ENCODE measurements around the gene FAHD2A. TPM values are rescaled to one million over a fixed set of nuclear protein-coding genes. Genes with fewer than 3 reads are reported as not detected.
"Not testable (repeated sequence)": the region's sequence is repeated elsewhere in the genome, so short reads cannot be mapped to it uniquely, and the experiment has no call there.

Gene FAHD2A
- total RNA-seq, 2 donors from 2014 or later, result 14.1 to 18.3 TPM

DNA sequence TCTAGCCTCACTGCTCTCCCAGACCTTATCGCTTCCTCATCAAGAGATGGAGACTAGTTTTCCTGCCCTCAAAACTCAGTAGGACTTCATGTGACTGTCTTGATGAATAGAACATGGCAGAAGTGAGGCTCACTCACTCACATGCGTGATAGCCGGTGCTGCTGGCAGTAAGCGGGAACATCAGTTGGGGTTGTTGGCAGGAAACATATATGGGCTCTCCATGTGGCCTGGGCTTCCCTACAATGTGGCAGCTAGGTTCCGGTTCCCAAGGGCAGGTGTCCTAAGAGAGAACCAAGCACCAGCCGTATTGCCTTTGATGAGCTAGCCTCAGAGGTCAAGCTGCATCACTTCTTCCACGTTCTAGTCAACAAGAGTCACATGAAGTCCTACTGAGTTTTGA lies 15.2 kb upstream of the FAHD2A start:
- peak; percentile 47 for DNase-seq (ENCODE audit: low spot score)
- intact Hi-C loops (cut with DNase I), result no loop called here

DNA sequence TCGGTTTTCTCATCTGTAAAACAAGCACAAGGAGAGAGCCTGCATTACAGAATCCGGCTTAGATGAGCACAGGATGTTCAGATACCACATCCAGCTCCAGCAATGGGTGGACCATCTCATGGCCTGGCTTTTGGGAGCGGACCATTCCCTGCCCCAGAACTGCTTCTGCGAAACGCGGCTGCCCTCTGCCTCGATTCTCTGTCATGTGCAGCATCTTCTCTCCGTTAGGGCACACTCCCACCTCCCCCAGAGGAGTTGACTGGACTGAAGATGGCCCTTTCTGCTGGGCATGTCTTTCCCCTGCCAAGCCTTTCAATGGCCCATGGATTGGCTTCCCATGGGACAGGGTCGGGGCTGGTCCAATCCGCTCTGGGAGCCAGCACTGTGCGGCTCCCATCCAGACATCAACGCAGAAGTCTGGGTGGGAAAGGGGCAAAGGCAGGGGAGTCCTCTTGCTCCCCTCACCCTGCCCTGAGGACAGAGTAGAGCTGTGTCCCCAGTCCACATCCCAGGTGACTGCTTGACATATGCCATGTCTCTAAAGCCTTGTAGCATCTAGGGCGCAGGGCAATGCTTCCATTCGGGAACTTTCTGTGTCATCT lies 14.3 kb upstream of the FAHD2A start:
- intact Hi-C loops (cut with DNase I), result no loop called here
- DNase-seq (ENCODE audit: low spot score), result peak; percentile 44

DNA sequence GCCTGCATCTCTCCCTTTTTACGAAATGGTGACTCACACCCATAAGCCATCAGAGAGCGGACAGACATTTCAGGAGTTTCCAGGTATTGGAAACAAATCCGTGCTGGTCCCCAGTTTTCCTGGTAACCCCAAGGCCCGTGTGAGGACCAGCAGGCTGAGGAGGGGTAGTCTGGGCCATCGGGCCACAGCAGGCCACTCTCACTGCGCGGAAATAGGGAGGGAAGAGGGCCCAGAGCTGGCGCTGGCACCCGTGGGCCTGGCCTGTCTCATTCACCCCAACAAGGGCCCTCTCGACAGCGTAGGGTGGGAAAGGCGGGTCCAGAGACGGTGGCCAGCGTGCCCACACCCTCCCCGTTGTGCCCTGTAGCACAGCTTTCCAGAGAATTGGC lies 13.7 kb upstream of the FAHD2A start:
- intact Hi-C loops (cut with DNase I), result no loop called here

DNA sequence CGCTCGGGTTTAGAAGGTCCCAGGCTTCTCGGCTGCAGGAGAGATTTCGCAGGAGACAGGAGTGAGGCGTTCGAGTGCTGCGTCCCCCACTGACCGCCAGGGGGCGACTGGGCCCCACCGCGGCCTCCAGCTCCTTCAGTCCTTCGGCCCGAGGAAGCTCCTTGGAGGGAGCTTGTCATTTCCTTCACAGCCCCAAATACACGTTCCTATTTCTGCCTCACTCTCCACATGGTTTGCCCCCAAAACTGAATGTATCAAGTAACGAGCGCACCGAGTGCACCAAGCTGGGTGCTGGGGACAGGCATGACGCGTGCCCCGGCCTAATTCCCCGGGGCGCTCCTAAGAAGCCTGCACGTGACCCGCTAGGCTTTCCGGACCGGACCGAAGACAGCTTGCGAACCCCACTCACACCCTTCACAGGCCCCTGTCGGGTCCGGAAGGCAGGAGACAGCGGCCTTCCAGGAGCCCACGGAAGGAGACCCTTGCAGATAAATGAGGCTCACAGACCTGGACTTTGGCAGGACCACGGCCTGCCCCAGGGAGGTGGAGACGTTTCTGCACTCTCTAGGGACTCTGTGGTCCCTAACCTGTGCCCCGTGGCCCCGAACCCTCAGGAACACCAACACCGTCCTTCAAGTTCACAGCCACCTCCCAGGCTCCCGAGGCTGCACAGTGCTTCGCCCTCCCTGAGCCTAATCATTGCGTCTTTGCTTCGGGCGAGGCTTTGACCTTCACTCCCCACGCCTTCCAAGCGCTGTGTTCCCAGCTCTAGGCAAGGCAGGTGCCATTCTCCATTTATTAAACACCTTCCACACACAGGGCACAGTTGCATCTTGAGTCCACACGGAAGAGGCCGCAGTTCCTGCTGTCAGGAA lies 13.0 kb upstream of the FAHD2A start:
- intact Hi-C loops (cut with DNase I), result no loop called here
- peak; percentile 87 for DNase-seq (ENCODE audit: low spot score)

More for the DNA sequence above, 13.7 kb upstream of the FAHD2A start:
- DNase-seq (ENCODE audit: low spot score), result no peak

DNA sequence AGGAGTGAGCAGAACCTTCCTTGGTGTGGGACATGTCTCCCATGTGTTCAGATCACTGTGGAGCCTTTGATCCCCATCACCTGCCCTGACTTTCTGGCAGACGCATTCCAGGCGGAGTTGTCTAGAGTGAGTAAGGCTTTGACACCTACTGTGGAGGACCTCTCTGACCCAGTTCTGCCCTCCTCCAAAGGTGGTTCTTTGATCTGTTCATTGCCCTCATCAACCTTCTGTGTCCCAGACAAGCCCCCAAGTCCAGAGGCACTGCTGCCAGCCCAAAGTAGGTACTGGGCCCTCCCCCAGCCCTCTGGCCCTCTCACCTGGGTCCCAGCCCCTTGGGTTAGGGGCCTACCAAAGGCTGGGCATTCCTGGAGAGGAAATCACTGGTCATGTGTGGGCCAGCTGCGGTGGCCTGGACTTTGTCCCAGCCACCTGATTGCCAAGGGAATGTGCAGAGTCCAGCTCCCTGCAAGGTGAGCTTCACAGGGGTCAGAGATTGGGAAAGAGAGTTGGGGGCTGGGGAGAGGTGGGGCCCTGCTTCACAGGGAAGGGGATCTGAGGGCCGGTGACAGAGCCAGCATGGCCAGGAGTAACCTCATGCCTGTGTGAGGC lies 12.1 kb upstream of the FAHD2A start:
- DNase-seq (ENCODE audit: low spot score), result no peak
- intact Hi-C loops (cut with DNase I), result no loop called here

DNA sequence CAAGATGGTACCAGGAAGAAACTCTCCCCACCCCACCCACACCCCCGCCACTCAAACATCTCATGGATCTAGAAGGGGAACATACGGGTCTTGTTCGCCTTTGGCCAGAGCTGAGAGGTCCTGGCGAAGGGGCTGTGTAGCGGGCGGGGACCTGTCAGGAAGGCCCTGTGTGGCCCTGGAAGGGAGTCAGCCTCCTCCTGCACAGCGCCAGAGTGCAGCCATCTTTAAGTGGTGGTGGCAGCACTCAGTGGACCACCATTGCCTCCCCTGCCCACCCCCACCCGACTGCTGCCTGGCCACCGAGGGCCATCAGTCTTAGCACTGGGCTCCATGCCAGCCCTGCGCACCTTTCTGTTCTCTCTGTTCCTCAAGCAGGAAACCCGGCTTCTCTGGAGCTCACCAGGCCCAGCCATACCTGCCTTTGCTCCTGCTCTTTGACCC lies 11.6 kb upstream of the FAHD2A start:
- intact Hi-C loops (cut with DNase I), result no loop called here
- peak; percentile 71 for DNase-seq (ENCODE audit: low spot score)

DNA sequence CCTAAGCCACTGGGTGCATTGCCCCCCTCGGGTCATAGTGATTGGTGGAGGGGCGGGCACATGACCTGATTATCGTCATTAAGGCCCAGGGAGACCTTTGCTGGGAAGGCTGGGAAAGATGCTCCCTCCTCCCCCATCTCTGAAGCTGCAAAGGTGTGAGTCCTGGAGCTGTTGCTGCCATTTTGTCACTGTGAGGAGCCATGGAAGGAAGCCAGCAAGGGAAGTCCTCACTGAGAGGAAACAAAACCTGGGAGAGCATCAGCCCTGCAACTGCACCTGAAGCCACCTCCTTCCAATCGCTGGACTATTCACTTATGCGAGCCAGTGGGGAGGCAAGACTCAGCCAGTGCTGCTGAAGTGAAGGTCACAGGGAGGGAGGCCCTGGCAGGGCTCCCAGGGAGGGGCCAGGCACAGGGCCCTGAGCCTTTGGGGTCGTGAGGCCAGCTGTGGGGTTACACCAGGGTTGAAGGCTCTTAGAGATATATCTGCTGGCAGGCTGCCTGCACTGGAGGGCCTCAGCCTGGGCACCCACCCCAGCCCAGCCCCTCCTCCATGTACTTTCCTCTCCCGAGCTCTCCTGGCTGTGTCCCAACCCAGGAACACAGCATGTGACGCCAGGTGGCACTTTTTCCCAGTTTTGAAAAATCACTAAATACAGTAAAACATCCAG lies 10.7 kb upstream of the FAHD2A start:
- DNase-seq (ENCODE audit: low spot score), result no peak
- intact Hi-C loops (cut with DNase I), result no loop called here

DNA sequence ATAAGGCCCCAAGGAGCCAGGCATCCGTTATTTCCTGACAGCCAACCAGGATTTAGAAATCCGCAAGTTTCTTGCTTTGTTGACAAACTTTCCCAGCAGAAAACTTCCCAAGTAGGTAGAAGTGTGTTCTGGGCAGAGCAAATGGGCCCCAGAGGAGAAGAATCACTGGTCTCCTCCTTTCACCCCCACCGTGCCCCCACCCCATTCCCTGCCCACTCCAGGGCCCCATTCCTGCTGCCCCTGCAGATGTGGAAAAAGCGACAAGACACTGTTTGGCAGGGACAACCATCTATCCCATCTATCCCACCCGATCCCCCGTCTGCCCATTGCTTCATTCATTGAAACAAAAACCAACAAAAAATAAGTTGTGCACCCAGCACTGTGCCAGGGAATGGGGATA lies 10.2 kb upstream of the FAHD2A start:
- DNase-seq (ENCODE audit: low spot score), result no peak
- intact Hi-C loops (cut with DNase I), result no loop called here

DNA sequence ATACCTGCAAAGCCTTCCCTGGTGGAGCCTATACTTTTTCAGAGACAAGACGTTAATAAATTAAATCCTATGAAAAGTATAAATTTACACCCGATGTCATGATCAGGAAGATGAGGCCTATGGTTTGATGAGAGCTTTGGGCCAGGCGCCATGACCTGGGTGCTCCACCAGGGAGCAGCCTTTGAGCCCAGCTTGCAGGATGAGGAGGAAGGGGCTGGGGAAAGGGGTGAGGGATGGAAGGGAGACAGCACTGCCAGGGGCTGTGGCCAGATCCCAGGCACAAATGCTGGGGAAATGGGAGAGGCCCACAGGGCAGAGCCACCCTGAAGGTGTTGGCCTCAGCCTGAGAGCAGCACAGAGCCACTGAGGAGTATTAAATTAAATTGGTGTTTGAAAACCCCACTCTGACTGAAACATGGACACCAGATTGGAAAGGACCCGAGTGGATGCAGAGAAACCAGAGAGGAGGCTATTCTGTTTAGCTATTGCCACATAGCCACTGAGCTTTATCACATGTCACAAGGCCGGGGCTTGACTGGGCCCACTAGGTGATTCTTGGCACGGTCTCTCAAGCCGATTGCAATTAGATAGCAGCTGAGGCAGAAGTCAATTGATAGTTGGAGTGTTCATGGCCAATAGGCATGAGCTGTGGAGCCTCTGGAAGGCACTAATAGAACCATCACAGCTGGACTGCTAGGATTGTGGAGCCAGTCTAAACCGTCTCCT lies 9.6 kb upstream of the FAHD2A start:
- DNase-seq (ENCODE audit: low spot score), result no peak
- intact Hi-C loops (cut with DNase I), result no loop called here

DNA sequence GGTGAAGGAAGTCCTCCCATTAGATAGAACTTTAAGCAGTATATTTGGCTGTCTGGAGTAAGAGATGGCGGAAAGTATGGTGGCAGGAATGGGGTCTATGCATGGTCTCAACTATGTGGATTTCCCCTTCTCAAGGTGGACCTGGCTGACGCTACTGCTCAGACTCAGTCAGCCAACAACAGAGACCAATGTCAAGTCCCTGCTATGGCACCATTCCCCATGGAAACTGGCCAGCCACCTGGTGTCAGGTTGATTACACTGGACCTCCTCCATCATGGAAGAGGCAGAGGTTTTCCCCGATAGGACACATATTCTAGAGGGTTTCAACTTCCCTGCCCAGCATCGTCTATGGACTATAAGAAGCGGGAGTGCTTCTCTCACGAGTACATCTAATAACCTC lies 8.6 kb upstream of the FAHD2A start:
- intact Hi-C loops (cut with DNase I), result no loop called here

DNA sequence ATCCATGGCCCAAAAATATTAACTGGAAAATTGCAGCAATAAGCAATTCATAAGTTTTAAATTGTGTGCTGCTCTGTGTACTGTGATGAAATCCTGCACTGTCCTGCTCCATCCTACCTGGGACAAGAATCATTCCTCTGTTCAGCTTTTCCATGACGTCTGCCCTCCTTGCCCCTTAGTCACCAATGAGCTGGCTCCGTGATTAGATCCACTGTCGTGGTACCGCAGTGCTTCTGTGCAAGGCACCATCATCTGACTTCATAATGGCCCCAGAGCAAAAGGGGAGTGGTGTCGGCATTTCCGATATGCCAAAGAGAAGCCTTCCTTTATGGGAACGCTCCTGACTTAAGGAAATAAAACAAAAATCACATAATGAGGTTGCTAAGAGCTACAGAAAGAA lies 3.4 kb upstream of the FAHD2A start:
- intact Hi-C loops (cut with DNase I), result no loop called here
- DNase-seq (ENCODE audit: low spot score), result no peak

More for the DNA sequence above, 8.6 kb upstream of the FAHD2A start:
- DNase-seq (ENCODE audit: low spot score), result no peak

DNA sequence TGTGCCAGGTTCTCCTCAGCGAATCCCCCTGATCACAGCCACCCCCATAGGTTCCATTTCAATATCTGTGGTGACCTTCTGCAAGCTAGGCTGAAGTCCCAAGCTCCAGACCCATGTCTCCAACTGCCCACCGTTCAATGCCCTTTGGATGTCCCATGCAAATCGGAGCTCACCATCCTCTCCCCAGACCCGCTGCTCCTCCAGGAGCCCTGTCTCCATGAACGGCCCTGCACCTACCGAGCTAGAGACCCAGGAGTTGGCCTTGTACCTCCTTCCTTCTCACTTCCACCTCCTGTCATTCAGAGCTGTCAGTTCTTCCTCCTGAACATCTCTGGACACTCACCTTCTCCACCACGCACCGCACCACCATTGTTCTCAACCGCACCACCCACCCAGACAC lies 1.0 kb upstream of the FAHD2A start:
- intact Hi-C loops (cut with DNase I), result loop anchor here in 1 of 2 donors (5.0 kb wide), 1 partner anchor 321 kb away; no protein-coding TSS in a partner anchor
- DNase-seq (ENCODE audit: low spot score), result no peak

DNA sequence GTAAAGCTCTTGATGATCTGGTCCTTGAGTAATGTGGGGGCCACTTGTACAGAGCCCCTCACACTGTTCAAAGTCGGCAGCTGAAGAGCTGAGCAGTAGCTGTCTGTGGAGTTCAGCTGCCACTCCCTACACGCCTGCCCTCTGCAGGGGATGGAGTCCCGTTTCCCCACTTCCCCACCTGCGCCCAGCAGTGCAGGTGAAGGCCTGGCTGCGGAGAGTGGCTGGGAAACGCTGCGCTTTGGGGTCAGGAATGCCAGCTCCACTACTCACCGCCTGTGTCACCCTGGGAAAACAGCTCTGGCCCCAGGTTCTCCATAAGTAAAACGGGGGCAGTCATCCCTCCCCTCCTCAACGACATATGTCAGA lies 521 bp upstream of the FAHD2A start:
- intact Hi-C loops (cut with DNase I), result loop anchor here in 1 of 2 donors (5.0 kb wide), 1 partner anchor 320 kb away; no protein-coding TSS in a partner anchor
- DNase-seq (ENCODE audit: low spot score), result not testable (repeated sequence)

DNA sequence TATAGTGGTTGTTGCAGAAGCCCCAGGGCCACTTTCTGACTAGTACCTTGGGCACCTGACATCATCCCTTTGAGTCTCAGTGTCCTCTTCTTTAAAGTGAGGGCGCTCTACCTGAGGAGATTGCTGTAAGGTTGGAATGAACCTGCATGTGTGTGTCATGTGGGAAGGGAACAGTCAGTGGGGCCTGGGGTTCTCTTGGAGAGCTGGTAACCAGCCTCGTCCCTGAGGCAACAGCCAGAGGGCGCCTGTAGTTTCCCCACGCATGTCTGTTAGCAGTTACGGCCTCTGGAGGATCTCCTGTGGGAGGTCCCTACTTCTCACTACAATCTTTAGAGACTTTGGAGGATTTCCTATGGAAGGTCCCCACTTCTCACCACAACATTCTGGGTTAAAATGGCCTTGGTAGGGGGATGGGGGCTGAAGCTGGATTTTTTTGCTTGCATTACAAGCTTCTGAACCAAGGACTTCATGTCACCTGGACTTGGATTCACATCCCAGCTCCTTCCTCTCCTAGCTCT lies 755 bp downstream of the FAHD2A start:
- not testable (repeated sequence) for DNase-seq (ENCODE audit: low spot score)
- intact Hi-C loops (cut with DNase I), result loop anchor here in 1 of 2 donors (5.0 kb wide), 1 partner anchor 319 kb away; no protein-coding TSS in a partner anchor

DNA sequence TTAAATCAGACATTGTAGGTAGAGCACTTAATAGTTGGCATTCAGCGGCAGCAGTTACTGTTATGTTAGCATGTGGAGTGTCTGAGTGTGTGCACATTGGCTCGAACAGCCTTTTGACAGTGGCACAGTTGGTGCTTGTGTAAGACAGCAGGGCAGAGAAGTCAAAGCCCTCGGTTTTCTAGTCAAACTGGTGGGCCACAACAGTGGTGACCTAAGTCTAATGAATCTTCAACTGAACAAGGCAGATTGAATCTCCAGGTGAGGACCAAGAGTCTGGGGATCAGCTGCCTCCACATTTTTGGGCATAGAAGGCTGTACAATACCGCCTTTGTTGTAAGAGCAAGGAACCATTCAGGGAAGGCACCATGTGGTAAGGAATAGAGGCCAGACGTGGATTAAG lies 1.3 kb downstream of the FAHD2A start:
- DNase-seq (ENCODE audit: low spot score), result not testable (repeated sequence)
- intact Hi-C loops (cut with DNase I), result loop anchor here in 1 of 2 donors (5.0 kb wide), 1 partner anchor 318 kb away; no protein-coding TSS in a partner anchor

DNA sequence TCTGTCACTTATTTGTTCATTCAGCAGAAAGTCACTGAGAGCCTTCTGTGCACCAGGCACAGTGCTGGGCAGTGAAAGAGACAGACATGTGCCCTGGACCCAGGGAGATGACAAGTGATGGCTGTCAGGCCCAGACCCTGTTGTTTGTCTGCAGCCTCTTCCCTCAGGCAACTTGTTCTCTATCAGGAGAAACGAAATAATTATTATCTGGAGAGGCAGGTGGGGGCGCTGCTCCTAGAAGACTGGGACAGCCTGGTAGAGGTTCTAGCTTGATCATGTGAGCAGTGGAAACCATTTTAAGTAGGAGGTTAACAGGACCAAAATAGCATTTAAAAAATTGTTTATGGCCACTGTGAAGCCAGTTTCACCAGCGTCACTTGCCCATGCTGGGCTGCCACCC lies 2.2 kb downstream of the FAHD2A start:
- intact Hi-C loops (cut with DNase I), result loop anchor here in 1 of 2 donors (5.0 kb wide), 1 partner anchor 318 kb away; no protein-coding TSS in a partner anchor
- not testable (repeated sequence) for DNase-seq (ENCODE audit: low spot score)

DNA sequence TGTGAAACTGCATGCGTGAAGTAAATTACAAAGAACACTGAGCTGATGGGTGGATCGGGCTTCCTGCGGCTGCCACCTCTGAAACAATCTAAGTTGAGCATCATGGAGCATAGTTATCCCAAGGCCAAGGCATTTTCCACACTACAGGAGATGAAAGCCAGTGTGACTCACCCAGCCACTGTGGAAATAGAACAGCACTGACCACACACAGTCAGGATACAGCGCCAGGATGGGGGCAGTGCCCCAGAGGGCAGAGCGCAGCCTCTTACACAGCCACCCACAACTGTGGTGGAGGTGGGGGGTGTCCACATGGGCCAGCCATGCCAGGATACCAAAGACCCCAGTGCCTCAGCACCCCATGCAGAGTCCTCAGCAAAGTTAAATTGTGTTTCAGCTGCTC lies 8.7 kb downstream of the FAHD2A start:
- intact Hi-C loops (cut with DNase I), result loop anchor here in 1 of 2 donors (5.0 kb wide), 1 partner anchor 316 kb away; no protein-coding TSS in a partner anchor
- not testable (repeated sequence) for DNase-seq (ENCODE audit: low spot score)

DNA sequence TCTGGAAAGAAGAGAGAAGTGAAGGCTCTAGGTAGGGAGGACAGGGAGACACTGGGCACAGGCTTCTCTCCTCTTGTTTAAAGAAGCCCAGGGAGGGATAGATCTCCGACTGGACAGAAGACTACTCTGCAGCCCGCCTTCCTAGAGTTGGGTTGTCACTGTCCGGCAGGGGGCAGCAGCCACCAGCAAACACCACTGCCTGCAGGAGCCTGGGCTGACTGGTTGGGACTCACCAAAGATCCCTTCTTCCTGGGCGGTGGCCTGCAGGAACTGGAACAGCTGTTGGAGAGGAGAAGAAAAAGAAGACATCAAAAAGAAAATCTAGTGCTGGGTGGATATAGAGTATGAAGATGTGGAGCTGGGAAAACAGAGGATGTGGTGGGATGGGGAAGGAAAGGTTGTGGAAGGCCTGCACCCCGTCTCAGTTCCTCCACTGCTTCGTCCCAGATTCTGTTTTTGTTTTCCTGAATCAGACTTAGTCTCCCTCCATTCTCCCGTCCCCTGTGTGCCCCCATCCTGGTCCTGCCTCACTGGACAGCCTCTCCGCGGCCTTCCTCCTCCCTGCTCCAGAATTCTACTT lies 11.6 kb downstream of the FAHD2A start:
- intact Hi-C loops (cut with DNase I), result loop anchor here in 1 of 2 donors (5.0 kb wide), 1 partner anchor 313 kb away; no protein-coding TSS in a partner anchor
- peak; percentile 95 for DNase-seq (ENCODE audit: low spot score)

All from posterior vena cava (tissue), 2 donors.